NCI-H1048 (cell line): ENCODE results near the gene DNAJA1.
"Not testable (repeated sequence)": the region's sequence is repeated elsewhere in the genome, so short reads cannot be mapped to it uniquely, and the experiment has no call there.

Experiments used
- DNase-seq: peaks from one replicate; lab custom pipeline; 2025; lab: John Stamatoyannopoulos, UW

The DNAJA1 gene

DNA sequence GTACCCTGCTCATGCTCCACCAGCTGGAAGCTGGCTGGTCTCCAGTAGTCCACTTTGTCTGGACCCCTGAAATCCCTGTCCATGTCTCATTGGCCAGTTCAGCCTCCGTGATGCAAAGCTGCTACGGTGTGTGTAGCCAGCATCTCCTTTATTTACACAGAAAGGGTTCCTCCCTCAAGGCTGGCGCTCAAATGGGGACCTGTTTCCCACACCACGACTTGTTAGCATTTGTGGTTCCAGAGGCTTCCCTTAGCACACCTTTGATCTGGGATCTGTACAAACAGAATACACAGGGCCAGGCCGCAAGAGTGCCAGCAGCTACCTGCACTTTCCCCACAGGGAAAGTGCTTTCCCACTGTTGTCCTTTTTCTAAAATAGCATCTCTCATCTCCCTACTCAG is 57.1 kb downstream of the DNAJA1 start:
- no peak for DNase-seq

DNA sequence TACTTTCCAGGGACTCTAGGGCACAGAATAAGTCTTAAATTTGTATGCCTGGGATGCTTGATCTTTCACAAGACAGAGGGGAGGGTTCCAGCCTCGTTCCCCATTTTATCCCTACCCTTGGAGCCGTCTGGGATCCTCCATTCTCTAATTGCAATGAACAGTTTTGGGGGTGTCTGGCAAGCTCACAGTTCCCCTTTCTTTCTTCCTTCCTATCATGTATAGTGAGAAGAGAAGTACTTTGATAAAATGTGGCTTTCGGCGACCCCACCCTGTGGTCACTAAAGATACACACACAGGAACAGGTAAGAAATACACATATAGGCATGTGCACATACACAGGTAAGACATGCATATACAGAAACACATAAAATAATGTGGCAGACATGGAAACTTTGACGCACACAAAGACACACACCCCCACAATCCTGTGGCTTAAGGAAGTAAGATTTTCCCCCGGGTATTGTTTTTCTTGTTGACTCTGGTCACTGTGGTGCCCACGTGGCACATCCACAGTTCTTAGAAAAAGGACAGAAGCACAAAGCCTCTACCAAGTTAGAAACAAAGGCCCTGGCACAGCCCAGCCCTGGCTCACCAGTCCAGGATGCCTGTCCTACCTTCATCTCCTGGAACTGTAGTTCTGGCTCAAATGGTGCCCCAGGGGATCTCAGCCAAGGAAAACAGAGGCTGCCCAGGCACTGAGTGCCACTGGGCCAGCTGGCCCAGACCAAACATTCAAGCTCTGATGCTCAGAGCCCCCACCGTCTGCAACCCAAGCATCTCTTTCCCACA is 57.7 kb downstream of the DNAJA1 start:
- no peak for DNase-seq

DNA sequence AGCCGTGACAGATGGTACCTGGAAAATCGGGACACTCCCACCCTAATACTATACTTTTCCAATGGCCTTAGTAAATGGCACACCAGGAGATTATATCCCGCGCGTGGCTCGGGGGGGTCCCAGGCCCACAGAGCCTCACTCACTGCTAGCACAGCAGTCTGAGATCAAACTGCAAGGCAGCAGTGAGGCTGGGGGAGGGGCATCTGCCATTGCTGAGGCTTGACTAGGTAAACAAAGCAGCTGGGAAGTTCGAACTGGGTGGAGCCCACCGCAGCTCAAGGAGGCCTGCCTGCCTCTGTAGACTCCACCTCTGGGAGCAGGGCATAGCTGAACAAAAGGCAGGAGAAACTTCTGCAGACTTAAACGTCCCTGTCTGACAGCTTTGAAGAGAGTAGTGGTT is 60.6 kb downstream of the DNAJA1 start:
- not testable (repeated sequence) for DNase-seq
